Measurements from ENCODE around the gene ANP32E.
A peak's percentile ranks its signal among the peaks of the same experiment; 100 is the strongest.

The ANP32E gene

DNA sequence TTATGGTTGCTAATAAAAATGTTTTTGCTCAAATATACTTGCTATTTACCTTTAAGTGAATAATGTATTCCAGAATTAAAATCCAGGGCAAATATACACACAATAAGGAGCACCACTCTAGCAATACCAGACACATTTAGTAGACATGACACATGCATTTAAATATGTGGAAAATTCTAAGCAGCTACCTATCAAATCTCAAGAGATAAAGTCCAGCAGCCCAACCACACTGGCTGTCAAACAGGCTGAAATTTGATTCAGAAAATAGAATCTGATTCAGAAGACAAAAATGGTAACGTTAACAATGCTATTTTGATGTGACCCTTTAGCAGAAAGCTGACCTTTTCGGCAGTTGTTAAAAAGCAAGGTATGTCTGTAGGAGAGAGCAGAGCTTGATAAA lies 43.9 kb downstream of the ANP32E start:
- no peak for TF ChIP-seq TCF4 (CRISPR knock-in tag; IDR thresholded peaks at IDR 0.05; ENCODE audit: borderline replicate concordance)
- TF ChIP-seq, protein P1, sequence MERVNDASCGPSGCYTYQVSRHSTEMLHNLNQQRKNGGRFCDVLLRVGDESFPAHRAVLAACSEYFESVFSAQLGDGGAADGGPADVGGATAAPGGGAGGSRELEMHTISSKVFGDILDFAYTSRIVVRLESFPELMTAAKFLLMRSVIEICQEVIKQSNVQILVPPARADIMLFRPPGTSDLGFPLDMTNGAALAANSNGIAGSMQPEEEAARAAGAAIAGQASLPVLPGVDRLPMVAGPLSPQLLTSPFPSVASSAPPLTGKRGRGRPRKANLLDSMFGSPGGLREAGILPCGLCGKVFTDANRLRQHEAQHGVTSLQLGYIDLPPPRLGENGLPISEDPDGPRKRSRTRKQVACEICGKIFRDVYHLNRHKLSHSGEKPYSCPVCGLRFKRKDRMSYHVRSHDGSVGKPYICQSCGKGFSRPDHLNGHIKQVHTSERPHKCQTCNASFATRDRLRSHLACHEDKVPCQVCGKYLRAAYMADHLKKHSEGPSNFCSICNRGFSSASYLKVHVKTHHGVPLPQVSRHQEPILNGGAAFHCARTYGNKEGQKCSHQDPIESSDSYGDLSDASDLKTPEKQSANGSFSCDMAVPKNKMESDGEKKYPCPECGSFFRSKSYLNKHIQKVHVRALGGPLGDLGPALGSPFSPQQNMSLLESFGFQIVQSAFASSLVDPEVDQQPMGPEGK (CRISPR knock-in tag; IDR thresholded peaks at IDR 0.05; ENCODE audit: borderline replicate concordance) = no peak
- TF ChIP-seq RARB (CRISPR knock-in tag; IDR thresholded peaks at IDR 0.05) = no peak
- TF ChIP-seq CSDC2 (CRISPR knock-in tag; IDR thresholded peaks at IDR 0.05) = no peak
- peak; percentile 80; the same call in 1 of the 2 replicates for TF ChIP-seq ISL1 (CRISPR knock-in tag; IDR thresholded peaks at IDR 0.05)
- TF ChIP-seq, protein P2, sequence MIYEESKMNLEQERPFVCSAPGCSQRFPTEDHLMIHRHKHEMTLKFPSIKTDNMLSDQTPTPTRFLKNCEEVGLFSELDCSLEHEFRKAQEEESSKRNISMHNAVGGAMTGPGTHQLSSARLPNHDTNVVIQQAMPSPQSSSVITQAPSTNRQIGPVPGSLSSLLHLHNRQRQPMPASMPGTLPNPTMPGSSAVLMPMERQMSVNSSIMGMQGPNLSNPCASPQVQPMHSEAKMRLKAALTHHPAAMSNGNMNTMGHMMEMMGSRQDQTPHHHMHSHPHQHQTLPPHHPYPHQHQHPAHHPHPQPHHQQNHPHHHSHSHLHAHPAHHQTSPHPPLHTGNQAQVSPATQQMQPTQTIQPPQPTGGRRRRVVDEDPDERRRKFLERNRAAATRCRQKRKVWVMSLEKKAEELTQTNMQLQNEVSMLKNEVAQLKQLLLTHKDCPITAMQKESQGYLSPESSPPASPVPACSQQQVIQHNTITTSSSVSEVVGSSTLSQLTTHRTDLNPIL (CRISPR knock-in tag; IDR thresholded peaks at IDR 0.05; ENCODE audit: low read depth) = peak; percentile 89; the same call in 1 of the 2 replicates
- ATAC-seq = peak; percentile 90

DNA sequence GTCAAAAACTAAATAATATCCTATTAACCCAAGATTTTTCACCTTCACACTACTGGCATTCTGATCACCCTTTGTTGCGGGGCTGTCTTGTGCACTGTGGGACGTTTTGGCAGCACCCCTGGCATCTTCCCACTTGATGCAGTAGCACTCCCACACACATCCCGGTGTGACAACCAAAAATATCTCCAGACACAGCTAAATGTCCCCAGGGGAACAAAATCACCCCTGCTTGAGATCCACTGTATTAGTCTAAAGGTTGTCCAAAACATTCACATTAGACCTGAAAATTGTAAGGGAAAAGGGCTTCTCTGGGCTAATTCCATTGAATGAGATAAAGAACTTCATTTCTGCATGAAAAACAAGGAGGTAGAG lies 48.4 kb downstream of the ANP32E start:
- peak; percentile 49 for ATAC-seq
- TF ChIP-seq, protein P2 (CRISPR knock-in tag; IDR thresholded peaks at IDR 0.05; ENCODE audit: low read depth) = no peak
- no peak for TF ChIP-seq ESRRG (CRISPR knock-in tag; IDR thresholded peaks at IDR 0.05)
- TF ChIP-seq, protein P3, sequence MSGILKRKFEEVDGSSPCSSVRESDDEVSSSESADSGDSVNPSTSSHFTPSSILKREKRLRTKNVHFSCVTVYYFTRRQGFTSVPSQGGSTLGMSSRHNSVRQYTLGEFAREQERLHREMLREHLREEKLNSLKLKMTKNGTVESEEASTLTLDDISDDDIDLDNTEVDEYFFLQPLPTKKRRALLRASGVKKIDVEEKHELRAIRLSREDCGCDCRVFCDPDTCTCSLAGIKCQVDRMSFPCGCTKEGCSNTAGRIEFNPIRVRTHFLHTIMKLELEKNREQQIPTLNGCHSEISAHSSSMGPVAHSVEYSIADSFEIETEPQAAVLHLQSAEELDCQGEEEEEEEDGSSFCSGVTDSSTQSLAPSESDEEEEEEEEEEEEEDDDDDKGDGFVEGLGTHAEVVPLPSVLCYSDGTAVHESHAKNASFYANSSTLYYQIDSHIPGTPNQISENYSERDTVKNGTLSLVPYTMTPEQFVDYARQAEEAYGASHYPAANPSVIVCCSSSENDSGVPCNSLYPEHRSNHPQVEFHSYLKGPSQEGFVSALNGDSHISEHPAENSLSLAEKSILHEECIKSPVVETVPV (CRISPR knock-in tag; IDR thresholded peaks at IDR 0.05) = no peak
- TF ChIP-seq GLIS3 (CRISPR knock-in tag; IDR thresholded peaks at IDR 0.05) = no peak
- TF ChIP-seq RARB (CRISPR knock-in tag; IDR thresholded peaks at IDR 0.05) = no peak
- no peak for TF ChIP-seq CSDC2 (CRISPR knock-in tag; IDR thresholded peaks at IDR 0.05)
- TF ChIP-seq, protein P1 (CRISPR knock-in tag; IDR thresholded peaks at IDR 0.05; ENCODE audit: borderline replicate concordance) = no peak
- no peak for TF ChIP-seq ISL1 (CRISPR knock-in tag; IDR thresholded peaks at IDR 0.05)
- no peak for TF ChIP-seq SNAI2 (CRISPR knock-in tag; IDR thresholded peaks at IDR 0.05)
- TF ChIP-seq BACH2 (CRISPR knock-in tag; IDR thresholded peaks at IDR 0.05; ENCODE audit: borderline replicate concordance) = no peak
- TF ChIP-seq PPARA (CRISPR knock-in tag; IDR thresholded peaks at IDR 0.05; ENCODE audit: borderline replicate concordance) = no peak
- no peak for TF ChIP-seq ZNF8 (CRISPR knock-in tag; IDR thresholded peaks at IDR 0.05)
- TF ChIP-seq, protein P4, sequence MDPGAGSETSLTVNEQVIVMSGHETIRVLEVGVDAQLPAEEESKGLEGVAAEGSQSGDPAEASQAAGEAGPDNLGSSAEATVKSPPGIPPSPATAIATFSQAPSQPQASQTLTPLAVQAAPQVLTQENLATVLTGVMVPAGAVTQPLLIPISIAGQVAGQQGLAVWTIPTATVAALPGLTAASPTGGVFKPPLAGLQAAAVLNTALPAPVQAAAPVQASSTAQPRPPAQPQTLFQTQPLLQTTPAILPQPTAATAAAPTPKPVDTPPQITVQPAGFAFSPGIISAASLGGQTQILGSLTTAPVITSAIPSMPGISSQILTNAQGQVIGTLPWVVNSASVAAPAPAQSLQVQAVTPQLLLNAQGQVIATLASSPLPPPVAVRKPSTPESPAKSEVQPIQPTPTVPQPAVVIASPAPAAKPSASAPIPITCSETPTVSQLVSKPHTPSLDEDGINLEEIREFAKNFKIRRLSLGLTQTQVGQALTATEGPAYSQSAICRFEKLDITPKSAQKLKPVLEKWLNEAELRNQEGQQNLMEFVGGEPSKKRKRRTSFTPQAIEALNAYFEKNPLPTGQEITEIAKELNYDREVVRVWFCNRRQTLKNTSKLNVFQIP (CRISPR knock-in tag; IDR thresholded peaks at IDR 0.05; ENCODE audit: borderline replicate concordance, low read depth) = no peak

DNA sequence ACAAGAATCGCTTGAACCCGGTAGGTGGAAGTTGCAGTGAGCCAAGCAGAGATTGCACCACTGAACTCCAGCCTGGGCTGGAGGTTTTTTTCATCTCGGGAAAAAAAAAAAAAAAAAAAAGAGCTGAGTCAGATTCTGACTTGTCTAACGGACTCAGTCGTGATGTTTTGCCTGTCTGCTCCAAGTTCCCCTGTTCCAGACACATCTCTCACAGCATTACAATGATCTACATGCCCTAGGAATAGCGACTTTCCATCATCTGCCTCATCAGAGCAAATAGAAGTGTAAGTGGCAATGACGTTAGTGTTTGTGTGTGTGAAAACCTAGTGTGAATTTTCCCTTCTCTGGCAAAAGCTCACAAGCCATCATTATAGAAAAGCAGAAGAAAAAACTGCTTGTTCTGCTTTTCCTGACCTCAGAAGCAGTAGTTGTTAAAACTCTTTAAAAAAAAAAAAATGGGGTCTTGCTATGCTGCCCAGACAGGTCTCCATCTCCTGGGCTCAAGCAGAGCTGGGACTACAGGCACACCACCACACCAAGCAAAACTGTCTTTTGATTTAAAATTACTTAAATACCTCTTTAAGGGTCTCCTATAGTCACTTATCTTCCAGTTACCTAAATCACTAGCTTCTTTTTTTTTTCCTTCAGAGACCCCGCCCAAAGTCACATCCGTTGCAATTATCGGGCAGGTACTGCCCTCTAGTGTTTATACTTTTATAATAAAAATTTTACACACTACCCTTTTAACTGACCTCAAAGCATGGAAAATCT lies 48.9 kb downstream of the ANP32E start:
- peak; percentile 80 for ATAC-seq
- TF ChIP-seq, protein P1 (CRISPR knock-in tag; IDR thresholded peaks at IDR 0.05; ENCODE audit: borderline replicate concordance) = no peak
- TF ChIP-seq ZNF565 (CRISPR knock-in tag; conservative IDR thresholded peaks at IDR 0.05; ENCODE audit: low read depth) (no peak), ZC3H10 (CRISPR knock-in tag; IDR thresholded peaks at IDR 0.05) (no peak), GLIS3 (CRISPR knock-in tag; IDR thresholded peaks at IDR 0.05) (no peak), PPARA (CRISPR knock-in tag; IDR thresholded peaks at IDR 0.05; ENCODE audit: borderline replicate concordance) (no peak), SNAI2 (CRISPR knock-in tag; IDR thresholded peaks at IDR 0.05) (no peak), TCF4 (CRISPR knock-in tag; IDR thresholded peaks at IDR 0.05; ENCODE audit: borderline replicate concordance) (no peak)
- TF ChIP-seq, protein P5, sequence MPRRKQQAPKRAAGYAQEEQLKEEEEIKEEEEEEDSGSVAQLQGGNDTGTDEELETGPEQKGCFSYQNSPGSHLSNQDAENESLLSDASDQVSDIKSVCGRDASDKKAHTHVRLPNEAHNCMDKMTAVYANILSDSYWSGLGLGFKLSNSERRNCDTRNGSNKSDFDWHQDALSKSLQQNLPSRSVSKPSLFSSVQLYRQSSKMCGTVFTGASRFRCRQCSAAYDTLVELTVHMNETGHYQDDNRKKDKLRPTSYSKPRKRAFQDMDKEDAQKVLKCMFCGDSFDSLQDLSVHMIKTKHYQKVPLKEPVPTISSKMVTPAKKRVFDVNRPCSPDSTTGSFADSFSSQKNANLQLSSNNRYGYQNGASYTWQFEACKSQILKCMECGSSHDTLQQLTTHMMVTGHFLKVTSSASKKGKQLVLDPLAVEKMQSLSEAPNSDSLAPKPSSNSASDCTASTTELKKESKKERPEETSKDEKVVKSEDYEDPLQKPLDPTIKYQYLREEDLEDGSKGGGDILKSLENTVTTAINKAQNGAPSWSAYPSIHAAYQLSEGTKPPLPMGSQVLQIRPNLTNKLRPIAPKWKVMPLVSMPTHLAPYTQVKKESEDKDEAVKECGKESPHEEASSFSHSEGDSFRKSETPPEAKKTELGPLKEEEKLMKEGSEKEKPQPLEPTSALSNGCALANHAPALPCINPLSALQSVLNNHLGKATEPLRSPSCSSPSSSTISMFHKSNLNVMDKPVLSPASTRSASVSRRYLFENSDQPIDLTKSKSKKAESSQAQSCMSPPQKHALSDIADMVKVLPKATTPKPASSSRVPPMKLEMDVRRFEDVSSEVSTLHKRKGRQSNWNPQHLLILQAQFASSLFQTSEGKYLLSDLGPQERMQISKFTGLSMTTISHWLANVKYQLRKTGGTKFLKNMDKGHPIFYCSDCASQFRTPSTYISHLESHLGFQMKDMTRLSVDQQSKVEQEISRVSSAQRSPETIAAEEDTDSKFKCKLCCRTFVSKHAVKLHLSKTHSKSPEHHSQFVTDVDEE (CRISPR knock-in tag; IDR thresholded peaks at IDR 0.05) = no peak
- TF ChIP-seq, protein P4 (CRISPR knock-in tag; IDR thresholded peaks at IDR 0.05; ENCODE audit: borderline replicate concordance, low read depth) = no peak

Data from SK-N-SH treated with all-trans-retinoic acid at 6 μM for 48 hours (cell line).